Kidney capillary endothelial cell (primary cell): ENCODE data around the gene EMC9.
A peak's percentile ranks its signal among the peaks of the same experiment; 100 is the strongest.
"Not testable (repeated sequence)": the region's sequence is repeated elsewhere in the genome, so short reads cannot be mapped to it uniquely, and the experiment has no call there.

Experiments used
- DNase-seq: peaks from one replicate; pipeline ENCODE4 v3.0.0-alpha.2; 2018; ENCODE audit warnings: low spot score

The EMC9 gene

DNA sequence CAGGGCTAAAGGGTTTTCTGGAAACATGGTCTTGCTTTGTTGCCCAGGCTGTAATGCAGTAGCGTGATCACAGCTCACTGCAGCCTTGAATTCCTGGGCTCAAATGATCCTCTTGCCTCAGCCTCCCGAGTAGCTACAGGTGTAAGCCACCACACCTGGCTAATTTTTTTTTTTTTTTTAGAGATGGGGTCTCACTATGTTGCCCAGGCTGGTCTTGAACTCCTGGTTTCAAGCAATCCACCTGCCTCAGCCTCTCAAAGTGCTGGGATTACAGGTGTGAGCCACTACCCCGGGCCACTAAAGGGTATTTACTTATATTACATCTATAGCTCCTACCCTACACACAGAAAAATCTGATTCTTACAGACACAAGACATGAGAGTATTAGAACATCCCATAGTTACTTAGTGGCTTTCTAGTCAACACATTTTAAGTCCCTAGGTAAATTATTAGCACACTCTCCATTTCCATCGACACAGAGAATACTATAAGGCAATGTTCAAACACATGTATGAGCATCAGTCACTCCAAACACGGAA lies 33.0 kb downstream of the EMC9 start:
- DNase-seq = no peak

DNA sequence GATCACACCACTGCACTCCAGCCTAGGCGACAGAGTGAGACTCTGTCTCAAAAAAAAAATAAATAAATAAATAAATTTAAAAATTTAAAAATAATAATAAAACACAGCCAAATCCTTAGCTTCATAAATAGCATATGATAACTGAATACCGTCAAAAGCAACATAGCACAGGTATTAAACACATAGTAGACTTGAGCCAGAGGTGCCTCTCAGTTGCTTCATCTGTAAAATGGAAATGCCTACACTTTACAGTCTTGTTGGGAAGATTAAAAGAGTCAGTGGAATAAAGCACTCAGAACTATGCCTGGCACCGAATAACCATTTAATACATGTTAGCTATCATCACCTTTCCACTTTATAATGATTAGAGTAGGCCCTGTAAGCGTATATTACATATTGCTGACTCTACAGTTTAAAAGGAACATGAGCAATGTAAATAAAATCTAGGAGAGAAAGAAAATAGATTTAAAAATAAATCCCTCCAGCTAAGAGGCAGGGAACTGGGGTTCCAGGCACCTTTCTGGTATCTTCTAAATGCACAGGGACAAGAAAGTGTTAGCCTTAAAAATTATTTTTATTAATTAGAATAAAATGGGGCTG lies 34.6 kb downstream of the EMC9 start:
- no peak for DNase-seq

DNA sequence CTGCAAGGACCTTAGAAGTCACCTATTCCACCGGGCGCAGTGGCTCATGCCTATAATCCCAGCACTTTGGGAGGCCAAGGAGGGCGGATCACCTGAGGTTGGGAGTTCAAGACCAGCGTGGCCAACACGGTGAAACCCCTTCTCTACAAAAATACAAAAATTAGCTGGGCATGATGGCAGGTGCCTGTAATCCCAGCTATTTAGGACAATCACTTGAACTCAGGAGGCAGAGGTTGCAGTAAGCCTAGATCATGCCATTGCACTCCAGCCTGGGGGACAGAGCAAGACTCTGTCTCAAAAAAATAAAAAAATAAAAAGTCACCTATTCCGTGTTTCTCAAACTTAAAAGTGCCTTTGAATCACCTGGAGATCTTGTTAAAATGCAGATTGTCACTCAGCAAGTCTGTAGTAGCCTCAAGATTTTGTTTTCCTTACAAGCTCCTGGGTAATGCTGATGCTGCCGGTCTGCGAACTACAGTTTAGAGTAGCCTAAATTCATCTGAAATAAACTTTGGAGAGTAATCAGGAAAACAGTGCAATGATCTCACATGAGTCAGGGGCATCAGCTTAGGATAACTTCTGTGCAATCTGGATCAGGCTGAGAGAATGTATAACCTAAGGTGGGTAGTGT lies 35.7 kb downstream of the EMC9 start:
- DNase-seq = not testable (repeated sequence)

DNA sequence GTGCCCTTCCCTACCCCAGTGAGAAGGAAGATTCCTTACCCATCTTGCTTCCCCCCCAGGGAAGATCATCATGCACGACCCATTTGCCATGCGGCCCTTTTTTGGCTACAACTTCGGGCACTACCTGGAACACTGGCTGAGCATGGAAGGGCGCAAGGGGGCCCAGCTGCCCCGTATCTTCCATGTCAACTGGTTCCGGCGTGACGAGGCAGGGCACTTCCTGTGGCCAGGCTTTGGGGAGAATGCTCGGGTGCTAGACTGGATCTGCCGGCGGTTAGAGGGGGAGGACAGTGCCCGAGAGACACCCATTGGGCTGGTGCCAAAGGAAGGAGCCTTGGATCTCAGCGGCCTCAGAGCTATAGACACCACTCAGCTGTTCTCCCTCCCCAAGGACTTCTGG lies 37.9 kb downstream of the EMC9 start:
- no peak for DNase-seq

DNA sequence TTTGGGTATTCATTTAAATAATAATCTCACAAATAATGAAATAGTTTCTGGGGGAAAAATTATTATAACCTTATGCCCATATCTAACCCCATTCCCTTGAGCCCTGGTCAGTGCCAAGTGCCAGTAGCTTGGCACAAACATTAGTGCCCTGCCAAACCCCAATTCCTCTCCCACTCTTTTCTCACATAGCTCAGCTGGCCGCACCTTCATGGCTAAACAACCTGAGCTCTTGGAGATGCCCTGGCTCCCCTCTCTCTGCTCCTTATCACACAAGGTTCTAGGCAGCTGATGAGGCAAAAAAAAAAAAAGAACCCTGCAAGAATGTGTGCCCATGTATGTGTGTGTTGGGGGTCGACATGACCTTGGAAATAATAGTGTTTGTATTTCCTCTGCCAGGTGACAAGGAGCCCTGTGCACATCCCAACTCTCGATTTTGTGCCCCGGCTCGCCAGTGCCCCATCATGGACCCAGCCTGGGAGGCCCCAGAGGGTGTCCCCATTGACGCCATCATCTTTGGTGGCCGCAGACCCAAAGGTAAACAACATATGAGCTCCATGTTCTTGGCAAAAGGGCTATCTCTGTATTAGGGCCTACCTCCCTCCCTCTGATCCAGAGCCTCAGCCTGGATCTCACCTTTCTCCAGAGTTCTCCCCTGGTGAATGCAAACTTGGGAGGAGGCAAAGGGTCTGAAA lies 38.9 kb downstream of the EMC9 start:
- no peak for DNase-seq

DNA sequence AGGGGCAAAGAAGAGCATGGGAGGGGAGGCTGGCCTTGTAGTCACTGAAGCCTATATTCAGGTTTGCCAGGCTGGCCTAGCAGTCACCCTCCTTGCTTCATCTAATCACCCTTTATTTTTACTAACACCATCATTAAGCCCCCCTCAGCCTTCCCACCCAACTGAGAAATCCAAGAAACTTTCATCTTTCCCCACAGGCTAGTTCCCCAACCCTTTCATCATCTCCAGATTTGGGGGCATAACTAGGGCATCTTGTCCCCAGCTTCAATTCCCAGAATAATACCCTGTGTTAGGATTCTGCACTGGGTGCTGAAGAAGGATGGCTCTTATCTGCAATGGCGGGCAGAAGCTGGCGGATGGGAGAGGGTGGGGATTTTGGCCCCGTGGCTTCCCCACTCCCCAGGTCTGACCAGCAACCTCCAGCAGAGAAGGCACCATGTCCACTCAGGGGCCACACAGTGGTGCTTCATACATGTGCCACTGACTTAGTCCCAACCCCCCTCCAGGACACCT lies 40.4 kb downstream of the EMC9 start:
- DNase-seq = no peak

DNA sequence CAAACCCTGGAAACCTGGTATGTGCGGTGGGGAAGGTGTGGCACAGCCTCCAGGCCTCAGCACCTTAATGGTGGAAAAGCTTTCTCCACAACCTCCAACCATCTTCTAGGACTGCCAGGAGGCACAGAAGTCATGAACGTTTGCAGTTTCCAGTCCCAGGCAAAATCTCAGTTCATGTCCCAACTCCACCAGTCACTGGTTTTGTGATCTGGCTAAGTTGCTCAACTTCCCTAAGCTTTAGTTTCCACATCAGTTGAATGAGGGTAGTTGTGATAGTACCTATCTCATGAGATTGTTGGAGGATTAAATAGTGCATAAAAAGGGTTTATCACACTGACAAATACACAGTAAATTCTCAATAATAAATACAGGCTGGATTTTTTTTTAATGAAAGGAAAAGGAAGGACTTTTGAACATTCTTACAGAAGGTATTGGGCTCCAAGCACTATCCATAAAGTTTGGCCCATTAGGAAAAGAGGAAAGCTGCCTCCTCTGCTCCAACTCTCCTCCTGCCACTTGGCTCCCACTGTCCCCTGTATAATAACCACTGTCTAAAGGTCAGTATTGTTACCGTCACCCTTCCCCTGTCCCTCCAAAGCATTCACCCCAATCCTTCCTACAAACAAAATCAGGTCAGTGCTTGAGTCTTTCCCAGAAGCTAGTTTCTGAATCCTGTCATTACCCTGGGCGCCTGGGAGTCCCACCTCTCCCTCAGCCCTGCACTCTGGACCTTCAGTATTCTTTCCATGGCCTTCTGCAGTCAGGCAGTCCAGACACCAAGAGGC lies 41.0 kb downstream of the EMC9 start:
- DNase-seq = no peak

DNA sequence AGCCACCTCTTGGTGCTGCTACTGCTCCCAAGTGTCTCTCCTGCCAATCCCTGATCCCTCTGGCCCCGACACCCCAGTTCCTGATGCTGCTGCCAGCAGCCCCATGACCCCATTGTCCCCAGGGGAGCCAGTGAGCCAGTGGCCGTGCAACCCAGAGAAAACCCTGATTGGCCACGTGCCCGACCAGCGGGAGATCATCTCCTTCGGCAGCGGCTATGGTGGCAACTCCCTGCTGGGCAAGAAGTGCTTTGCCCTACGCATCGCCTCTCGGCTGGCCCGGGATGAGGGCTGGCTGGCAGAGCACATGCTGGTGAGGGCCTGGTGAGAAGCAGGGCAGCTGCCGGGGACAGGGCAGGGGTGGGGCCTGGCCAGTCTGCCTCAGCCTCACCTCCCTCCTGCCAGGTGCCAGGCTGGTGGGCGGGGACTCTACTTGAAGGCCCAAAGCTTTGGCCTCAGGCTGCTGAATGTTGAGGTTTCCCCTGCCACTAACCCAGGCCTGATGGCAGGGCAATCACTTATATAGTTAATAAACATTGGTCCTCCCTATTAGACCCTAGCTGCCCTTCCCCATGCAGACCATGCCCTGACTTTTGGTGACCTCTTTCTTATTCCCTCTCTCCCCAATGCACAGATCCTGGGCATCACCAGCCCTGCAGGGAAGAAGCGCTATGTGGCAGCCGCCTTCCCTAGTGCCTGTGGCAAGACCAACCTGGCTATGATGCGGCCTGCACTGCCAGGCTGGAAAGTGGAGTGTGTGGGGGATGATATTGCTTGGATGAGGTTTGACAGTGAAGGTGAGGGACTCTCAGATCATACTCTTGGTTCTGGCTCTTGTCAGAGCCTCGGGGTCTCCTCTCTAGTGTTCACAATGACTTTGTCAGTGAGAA lies 42.2 kb downstream of the EMC9 start:
- DNase-seq = no peak

DNA sequence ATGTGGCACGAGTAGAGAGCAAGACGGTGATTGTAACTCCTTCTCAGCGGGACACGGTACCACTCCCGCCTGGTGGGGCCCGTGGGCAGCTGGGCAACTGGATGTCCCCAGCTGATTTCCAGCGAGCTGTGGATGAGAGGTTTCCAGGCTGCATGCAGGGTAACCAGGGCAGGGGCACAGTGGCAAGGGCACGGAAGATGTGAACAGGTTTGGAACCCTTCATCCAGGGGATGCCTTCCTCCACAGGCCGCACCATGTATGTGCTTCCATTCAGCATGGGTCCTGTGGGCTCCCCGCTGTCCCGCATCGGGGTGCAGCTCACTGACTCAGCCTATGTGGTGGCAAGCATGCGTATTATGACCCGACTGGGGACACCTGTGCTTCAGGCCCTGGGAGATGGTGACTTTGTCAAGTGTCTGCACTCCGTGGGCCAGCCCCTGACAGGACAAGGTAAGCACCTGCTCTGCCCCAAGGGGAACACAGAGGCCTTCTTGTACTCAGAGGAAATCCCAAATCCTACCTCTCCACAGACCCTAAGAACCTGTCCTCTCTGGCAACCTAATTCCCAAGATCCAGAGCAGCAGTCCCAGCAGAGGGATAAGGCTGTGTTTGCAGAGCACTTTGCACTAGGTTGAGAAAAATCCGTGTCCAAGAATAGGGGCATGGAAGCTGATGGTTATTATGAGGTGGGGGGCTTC lies 43.0 kb downstream of the EMC9 start:
- no peak for DNase-seq

DNA sequence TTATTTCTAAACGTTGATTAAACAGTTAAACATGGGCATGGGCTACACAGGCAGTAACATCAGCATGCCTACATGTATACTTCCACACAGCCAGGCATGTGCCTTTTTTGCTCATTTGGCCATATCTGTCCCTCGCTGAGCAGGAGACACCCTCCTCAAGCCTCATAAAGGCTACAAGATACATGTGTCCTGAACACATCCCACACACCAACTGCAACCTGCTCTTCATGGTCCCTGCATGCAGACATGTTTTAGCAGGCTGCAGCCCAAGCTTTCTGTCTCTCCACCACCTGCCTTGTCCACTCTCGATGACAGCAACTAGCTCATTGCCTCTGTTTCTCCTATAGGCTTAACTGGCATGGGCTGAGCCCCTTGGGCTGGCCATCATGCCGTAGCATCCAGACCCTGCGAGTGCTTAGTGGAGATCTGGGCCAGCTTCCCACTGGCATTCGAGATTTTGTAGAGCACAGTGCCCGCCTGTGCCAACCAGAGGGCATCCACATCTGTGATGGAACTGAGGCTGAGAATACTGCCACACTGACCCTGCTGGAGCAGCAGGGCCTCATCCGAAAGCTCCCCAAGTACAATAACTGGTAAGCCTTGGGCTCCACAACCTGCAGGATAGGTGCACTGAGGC lies 44.7 kb downstream of the EMC9 start:
- DNase-seq = no peak

DNA sequence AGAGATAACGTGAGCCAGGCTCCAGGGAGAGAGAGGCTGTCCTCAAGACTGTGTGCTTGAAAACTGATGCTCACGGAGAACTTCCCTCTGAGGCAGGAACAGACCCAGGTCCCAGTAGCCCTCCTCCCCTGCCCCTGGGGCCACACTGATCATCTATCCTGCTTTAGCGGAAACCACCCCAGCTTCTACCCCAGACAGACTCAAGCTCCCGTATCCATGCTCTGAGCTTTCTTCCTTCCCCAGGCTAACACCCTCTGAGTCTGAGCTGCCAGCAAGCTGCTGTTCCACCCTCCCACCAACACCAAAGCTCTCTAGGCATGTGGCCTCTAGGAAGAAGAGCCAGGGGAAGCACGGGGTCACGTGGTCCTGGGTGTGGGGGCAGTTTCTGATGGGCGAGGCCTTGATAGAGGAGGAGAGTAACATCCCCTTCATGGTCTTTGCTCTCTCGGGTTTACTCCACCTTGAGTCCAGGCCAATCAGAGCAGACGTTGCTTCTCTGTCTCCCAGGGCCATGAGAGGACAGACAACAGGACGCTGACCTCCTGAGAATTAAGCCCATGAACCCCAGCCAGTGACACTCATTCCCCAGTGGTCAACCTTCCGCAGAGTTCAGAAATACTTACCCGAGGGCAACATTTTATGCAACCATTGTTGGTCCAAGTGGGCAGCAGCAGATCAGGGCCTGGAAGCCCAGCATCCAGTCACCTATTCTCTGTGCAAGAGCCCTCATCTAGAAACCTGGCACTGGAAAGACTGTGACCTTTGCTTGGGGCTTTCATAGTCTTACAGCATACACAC lies 45.9 kb downstream of the EMC9 start:
- DNase-seq = no peak

DNA sequence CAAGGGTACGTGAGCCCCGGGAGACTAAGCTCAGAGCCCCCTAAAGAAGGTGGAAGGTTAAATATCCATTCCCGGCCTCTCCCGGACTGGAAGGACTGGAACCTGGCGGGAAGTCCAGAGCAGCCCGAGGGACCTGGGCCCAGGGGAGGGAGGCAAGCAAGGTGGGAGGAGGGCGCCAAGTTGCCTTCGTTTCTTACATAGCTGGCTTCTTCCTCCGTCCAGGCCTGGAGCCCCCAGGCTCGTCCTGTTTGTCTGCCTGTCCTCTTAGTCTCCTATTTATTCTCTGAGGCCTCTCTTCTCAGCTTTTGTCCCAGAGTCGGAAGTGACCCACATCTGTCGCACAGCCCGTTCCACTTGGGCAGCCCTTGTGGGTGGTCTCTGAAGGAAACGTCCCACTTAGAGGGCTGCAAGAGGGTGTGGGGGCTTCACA lies 46.5 kb downstream of the EMC9 start:
- DNase-seq = no peak

DNA sequence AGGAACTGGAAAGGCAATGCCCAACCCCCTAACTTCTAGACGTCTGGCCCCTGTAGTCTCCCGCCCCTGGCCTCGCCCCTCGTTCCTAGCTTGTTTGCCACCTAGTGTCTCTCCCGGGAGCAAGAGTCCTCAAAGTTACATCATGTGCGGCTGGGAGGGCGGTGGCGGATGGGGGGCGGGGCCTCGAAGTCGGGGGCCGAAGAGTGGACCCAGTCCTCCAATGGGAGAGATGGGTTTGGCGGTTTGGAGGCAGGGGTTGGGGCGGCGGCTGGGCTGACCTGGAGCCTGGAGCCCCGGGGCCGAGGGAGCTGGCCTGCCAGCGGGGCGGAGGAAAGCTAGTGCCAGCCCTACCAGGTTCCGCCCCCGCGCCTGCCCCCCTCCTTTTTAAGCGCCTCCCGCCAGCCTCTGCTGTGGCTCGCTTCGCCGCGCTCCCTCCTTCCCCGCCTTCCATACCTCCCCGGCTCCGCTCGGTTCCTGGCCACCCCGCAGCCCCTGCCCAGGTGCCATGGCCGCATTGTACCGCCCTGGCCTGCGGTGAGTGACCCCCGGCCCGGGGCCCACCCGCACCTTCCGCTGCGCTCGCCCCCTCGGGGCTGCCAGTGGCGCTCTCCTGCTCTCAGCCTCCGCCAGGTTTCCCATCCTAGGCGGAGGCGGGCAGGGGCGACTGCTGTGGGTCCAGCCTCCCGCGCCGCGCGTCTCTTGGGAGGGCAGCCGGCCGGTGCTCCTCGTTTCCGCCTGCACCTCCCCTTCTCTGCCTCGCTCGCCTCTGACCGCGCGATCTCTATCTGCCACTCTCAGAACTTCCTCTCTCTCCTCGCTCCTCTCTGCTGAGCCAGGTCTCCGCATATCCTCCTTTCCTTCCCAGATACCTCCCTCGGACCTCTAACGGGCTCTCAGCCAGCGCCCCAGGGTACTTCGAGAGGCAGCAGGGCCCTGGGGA lies 47.2 kb downstream of the EMC9 start, which contains the start of gene PCK2:
TSS of gene PCK2 (plus strand) at position 411 of the 940 bp plus-strand sequence. CDS start at position 506, 95 bp downstream.
- DNase-seq = peak; percentile 31

DNA sequence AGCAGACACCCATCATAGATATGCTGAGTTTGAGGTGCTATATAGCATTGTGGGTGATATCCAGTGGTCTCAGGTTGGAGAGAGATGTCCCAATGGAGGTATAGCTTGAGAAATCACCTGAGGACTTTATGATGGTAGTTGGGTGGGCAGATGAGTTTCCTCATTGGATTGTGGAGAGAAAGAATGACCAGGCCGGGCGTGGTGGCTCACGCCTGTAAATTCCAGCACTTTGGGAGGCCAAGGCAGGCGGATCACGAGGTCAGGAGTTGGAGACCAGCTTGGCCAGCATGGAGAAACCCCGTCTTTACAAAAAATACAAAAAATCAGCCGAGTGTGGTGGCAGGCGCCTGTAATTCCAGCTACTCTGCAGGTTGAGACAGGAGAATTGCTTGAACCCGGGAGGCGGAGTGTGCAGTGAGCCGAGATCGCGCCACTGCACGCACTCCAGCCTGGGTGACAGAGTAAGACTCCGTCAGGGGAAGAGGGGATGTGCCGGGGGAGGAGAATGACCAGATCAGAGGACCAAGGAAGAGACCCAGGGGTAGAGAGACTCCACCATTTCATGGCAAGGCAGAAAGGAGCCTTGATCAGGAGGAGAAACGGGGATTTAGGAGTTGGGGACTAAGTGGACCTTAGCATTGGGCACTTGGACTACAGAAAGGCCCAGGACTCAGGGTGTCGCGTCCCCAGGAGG lies 48.0 kb downstream of the EMC9 start:
- DNase-seq = no peak

DNA sequence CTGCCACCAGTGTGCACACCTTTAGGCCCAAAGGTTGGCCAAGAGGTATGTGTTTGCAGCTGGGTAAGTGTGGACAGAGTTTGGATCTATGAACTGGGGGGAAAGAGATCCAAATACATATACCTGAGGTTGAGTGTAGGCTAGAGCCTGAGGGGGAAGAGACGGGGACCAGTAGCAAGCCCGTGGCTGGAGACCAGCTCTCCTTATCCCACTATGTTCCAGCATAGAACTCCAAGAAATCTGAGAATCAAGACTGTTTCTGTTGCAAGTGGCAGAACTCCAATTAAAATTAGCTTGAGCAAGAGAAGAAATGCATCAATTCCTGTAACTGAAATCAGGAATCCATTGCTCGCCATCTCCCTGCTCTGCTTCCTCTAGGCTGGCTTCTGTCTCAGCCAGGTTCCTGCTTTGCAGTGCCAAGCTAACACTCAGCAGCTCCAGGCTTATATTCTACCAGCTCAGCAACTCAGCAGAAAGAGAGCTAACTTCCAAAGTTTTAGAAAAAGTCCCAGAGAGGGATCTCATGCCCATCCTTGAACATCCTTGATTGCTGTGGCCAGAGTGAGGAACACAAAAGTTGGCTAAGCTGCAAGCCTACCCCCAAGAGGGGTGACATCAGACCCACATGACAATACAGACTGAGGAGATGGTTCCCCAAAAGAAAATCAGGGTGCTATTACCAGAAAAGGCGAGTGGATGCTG lies 48.7 kb downstream of the EMC9 start:
- DNase-seq = no peak

DNA sequence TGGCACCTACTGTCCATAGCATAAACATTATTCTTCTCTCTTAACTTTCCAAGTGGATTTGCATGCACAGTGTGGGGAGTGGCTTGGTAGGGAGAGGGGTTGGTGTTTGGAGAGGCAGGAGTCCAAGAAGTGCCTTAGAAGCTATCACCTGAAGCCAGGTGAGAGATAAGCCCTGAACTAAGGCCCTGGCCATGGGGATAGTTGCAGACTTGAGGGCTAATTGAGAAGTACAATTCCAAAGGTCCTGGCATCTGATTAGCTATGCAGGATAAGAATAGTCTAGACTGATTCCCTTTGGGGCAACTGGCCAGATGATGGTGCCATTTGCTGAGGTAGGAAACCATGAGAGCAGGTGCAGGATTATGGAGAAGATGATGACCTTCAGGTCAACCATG lies 49.3 kb downstream of the EMC9 start:
- DNase-seq = no peak

DNA sequence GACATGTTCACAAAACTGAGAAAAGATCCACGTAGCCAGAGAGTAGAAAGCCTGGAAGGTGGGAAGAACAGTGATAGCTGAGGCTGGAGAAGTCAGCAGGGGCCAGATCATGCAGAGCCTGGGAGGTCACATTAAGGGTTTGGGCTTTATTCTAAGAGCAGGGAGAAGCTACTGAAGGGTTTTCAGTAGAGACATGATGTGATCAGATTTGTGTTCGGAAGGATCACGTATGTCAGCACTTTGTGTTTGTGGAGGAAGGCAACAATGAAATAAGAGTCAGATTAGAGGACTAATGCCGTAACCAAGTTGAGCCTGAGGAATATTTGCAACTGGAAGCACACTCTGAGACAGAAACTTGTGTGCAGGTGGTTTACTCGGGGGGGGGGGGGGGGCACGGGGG lies 51.5 kb downstream of the EMC9 start:
- no peak for DNase-seq
